ENCODE results near the gene GABRG3.

Gene GABRG3

GRCh38 chr15:26970712-26971210 is at the start of gene GABRG3:
Gene GABRG3 (plus strand): TSS chr15:26971181.
- no peak for DNase-seq (ENCODE audit: low read depth)

DNA sequence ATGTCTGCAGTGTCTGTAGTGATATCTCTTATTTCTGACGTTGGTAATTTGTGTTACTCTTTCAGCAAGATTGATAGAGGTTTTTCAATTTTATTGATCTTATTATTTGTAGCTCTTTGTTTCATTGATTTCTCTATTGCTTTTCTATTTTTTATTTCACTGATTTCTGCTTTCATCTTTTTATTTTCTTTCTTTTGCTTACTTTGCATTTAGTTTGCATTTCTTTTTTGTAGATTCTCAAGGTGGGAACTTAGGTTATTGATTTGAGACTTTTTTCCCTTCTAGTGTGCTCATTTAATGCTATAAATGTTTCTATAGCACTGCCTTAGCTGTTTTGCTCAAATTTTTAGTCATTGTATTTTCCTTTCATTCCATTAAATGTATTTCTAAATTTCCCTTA is 49.5 kb upstream of the GABRG3 start:
- no peak for DNase-seq (ENCODE audit: low read depth)

- DNase-seq (ENCODE audit: low read depth) = no peak
Observed at GRCh38 chr15:26926081-26926480, 44.9 kb upstream of the GABRG3 start.

DNA sequence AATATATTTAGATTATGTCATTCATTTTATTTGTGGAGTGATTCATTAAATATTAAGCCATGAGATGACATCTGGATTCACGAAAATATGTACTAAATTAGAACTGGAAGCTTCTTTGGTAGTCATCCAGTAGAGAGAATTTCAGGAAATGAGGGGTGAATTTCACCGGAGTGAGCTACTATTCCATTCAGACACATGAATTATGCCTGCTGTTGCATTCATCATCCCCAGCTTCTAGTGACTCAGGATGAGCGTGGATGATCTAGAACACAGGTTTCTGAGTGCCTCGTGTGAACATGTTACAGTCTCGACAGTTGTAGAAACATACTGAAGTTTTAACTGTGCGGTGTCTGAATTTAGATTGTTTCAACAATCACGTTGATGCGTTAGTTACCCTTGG is 42.9 kb upstream of the GABRG3 start:
- DNase-seq (ENCODE audit: low read depth) = peak; percentile 0

DNA sequence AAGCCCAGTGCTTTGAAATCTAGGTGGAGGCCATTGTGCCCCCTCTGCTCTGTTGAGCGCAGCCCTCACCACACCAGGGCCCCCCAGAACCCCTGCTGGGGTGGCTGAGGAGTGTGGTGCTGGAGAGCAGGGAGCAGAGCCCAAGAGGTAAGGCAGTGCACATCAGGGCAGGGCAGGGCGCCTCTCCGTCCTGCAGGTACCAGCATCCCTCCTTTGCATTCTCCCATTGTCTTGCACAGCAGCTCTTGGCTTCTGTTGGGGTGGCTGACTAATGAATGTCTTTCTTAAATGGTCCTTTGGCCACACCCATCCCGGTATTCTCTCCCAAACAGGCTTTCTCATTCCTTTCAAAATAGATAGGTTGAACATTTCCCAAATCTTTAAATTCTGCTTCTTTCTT is 41.4 kb upstream of the GABRG3 start:
- DNase-seq (ENCODE audit: low read depth) = no peak

DNA sequence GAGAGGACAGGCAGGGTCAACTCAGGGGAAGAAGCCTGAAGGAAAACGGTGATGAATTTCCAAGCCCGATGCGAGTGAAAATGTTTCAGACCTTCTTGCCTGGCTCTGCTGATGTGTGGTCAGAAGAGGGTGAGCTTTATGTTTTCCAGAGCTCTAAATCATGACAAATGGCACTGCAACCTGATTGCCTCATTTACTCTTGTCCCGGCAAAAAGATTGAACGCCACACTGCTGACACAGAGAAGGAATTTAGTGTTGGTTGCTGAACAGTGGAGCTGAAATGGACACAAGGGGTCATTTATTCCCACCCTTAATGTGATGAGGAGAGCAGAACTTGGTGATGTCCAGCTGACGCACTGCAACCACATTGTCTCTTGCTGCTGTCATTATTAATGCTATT is 36.1 kb upstream of the GABRG3 start:
- no peak for DNase-seq (ENCODE audit: low read depth)

DNA sequence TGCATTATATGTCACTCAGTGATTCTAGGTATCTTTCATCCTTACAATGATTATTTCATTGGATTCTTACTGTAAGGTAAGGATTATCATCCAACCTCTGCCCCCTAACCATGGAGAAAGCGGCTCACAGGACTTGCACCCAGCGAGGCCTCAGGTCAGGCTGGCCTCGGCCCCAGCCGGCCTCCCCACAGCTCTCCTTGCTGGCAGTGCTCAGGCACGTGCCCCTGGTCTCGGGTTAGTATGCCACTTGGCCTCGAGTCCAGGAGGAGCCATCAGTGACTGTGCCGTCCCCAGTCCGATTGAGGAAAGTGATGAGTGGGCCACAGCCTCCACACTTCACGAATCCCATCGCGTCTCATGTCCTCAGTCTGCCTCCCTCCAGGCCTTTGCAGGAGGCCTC is 35.7 kb upstream of the GABRG3 start:
- no peak for DNase-seq (ENCODE audit: low read depth)

DNA sequence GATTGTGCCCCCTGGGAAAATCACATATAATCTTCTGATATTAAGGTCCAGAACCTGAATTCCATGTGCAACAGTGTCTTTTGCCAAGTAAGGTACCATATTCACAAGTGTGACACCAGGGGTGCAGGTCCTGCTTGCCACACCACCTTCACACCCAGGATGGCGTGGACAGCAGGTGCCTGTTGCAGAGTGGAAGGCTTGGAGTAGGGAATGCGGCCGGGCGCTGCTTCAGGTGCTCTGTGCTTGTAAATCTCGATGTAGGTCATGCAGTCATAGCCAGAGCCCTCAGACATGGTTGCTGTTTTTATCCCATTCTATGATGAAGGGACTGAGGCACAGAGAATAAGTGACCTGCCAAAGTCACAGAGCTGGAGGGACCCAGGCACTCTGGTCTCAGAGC is 34.5 kb upstream of the GABRG3 start:
- no peak for DNase-seq (ENCODE audit: low read depth)

DNA sequence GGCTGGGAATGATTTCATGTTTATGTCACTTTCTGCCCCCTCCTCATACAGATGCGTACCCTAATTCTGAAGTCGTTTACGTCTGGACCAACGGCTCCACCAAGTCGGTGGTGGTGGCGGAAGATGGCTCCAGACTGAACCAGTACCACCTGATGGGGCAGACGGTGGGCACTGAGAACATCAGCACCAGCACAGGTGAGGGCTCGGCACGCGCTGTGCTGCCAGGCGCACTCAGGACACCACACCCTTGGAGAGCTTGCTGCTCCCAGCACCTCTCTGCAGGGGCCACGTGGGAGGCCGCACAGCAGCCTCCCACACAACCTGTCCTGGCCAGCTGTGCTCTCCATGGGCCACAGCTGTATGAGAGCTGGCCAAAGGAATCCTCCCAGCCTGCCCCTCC is 33.8 kb upstream of the GABRG3 start:
- DNase-seq (ENCODE audit: low read depth) = no peak

DNA sequence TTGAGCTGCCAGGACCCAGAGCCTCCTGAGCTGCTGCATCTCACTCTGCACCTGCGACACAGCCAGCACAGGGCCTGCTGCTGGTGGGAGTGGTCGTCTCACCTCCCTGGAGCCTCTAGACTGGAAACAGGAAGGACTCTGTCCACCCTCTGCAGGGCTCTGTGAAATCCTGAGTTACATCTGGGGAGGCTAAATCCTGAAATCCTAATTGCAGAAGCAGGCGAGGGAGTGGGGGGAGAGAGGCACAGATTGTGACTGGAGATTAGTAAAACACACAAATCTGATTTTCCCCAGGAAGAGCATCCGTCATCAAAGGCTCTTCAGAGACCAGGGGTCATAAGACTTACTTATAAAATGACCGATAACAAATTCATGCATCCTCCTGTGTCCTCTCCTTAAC is 31.6 kb upstream of the GABRG3 start:
- DNase-seq (ENCODE audit: low read depth) = no peak

DNA sequence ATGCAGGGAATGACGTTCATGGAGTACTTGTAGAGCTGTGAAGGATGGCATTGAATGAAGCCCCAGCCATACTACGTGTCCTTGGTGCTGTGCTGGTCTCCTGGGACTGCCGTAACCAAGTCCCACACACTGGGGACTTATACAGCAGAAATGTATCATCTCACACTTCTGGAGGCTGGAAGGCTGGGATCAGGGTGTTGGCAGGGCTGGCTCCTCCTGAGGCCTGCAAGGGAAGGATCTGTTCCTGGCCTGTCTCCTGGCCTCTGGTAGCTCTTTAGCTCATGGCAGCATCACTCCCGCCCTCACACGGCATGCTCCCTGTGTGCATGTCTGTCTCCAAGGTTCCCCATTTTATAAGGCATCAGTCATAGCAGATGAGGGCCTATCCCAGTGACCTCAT is 29.5 kb upstream of the GABRG3 start:
- no peak for DNase-seq (ENCODE audit: low read depth)

- DNase-seq (ENCODE audit: low read depth) = no peak
Observed at GRCh38 chr15:26943866-26944265, 27.1 kb upstream of the GABRG3 start.

DNA sequence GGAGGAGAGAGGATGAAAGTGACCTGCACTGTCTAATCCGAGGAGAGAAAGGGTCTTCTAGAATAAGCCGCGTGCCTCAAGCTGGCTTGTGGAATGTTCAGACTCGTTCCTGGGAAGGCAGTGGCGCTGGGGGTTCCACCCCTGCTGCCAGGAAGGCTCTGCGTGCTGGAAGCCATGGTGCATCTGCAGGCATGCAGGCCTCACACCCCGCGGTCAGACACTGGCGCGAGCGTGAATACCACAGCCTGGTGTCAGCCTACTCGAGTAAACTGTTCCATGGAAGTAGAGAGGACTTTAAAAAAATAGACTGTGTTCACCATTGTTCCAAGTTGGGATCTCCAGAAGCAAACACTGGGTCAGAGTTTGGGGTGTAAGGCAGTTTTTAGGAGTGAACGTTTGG is 25.9 kb upstream of the GABRG3 start:
- DNase-seq (ENCODE audit: low read depth) = no peak

DNA sequence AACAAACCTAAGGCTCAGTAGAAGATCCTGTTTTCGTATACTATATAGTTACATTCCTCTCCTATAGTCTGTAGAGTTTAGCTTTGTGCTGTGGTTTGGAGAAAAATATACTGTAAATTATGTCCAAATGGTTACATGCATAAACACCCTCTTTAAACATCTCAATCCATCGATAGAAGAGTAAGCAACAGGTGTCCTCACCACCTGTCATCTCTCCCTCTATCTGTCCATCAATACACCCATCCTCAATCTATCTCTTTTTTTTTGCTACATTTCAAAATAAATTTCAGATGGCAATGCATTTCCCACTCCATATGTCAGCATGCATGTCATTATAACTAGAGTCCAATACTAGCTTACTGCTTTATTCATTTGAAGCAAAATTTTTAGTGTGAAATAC is 21.0 kb upstream of the GABRG3 start:
- DNase-seq (ENCODE audit: low read depth) = no peak

GRCh38 chr15:26954403-26954802 is 16.6 kb upstream of the GABRG3 start:
- DNase-seq (ENCODE audit: low read depth) = no peak

- no peak for DNase-seq (ENCODE audit: low read depth)
Observed at GRCh38 chr15:26967719-26968269, 3.2 kb upstream of the GABRG3 start.

DNA sequence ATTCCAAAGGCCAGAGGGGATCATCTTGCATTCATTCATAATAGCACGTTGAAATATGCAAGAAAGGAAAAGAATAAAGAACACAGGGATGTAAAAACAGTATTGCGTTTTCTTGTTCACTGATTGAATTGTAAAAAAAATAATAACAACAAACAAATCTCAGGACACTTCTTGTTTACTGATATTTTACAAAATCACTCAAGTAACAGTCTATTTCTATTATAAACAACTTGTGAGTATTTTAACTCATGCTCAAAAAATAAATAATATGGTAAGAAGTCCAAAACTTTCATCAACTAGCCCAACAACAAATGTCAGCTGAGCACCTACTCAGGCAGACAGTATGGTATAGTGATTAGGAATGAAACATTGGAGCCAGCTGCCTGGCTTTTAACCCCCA is 2.2 kb upstream of the GABRG3 start:
- DNase-seq (ENCODE audit: low read depth) = no peak

GRCh38 chr15:26971271-26972018 is 464 bp downstream of the GABRG3 start:
- DNase-seq (ENCODE audit: low read depth) = no peak

DNA sequence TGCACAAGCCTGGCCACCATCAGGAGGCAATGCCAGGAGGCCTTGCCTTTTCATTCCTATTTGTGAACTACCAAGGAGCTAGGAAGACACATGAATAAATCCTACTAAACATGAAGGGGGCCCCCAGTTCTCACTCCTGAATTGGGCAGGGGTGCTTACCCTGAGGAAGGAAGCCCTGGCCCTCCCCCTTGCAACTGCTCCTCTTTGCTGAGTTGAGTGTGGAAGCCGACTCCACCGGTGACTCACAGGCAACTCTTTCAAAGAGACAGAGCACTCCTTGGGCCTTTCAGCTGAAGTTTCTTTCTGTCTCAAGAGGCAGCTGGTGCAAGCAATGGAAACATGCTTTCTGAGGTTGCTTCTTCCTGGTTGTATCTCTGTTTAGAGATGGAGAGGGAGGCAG is 1.7 kb downstream of the GABRG3 start:
- DNase-seq (ENCODE audit: low read depth) = no peak

GRCh38 chr15:26974120-26974780 is 3.3 kb downstream of the GABRG3 start:
- no peak for DNase-seq (ENCODE audit: low read depth)

GRCh38 chr15:26981492-26981891 is 10.5 kb downstream of the GABRG3 start:
- no peak for DNase-seq (ENCODE audit: low read depth)

GRCh38 chr15:26983822-26984221 is 12.8 kb downstream of the GABRG3 start:
- no peak for DNase-seq (ENCODE audit: low read depth)

- no peak for DNase-seq (ENCODE audit: low read depth)
Observed at GRCh38 chr15:26985050-26985449, 14.1 kb downstream of the GABRG3 start.

All from HS-5 (cell line).